ENCODE measurements around the gene DAZAP1. TPM values are rescaled to one million over a fixed set of nuclear protein-coding genes. Genes with fewer than 3 reads are reported as not detected.

The DAZAP1 gene
- total RNA-seq, 1 experiment from 2014 or later, result 246 TPM

- H3K36me3 Mint-ChIP-seq (ENCODE audit: insufficient read depth, unreplicated experiment), result peaks cover 36% of the 10 kb centered on the region
- POLR2A ChIA-PET, result interaction anchor here (0.8 to 0.9 kb wide), 2 partner anchors 17 to 203 kb away, joined by 3 to 4 read pairs; partner anchors contain the start of gene CIRBP
- TF ChIP-seq CTCF (IDR thresholded peaks at IDR 0.05; ENCODE audit: unreplicated experiment), result no peak
- no peak overlapping the region for H3K27ac Mint-ChIP-seq (ENCODE audit: low read depth, unreplicated experiment)
- no peaks in the 10 kb centered on the region for H3K9me3 Mint-ChIP-seq (ENCODE audit: unreplicated experiment)
- no TSS peak for BruUV-seq (replicated peaks)
- DNase-seq (ENCODE audit: unreplicated experiment), result no peak
- peaks cover 4% of the 10 kb centered on the region for H3K4me1 Mint-ChIP-seq (ENCODE audit: insufficient read depth, unreplicated experiment)
- H3K27me3 Mint-ChIP-seq (ENCODE audit: insufficient read depth, unreplicated experiment), result no peaks in the 10 kb centered on the region
- intact Hi-C loops (cut with micrococcal nuclease), result no loop called here
- H3K4me3 Mint-ChIP-seq (ENCODE audit: unreplicated experiment), result no peak overlapping the region
- CTCF ChIA-PET, result interaction anchor here (0.8 kb wide), 1 partner anchor 20 kb away, joined by 3 read pairs; no protein-coding TSS in a partner anchor
Measured at GRCh38 chr19:1472231-1473084, 65.1 kb downstream of the DAZAP1 start.

GRCh38 chr19:1473085-1473851 is 65.9 kb downstream of the DAZAP1 start:
- TF ChIP-seq CTCF (IDR thresholded peaks at IDR 0.05; ENCODE audit: unreplicated experiment), result no peak
- ChIA-PET POLR2A (interaction anchor here (0.5 kb wide), 1 partner anchor 18 kb away, joined by 3 read pairs; the partner anchor contains the start of gene REEP6), CTCF (interaction anchor here (0.6 to 0.8 kb wide), 2 partner anchors 21 to 216 kb away, joined by 3 to 4 read pairs; no protein-coding TSS in a partner anchor)
- no peaks in the 10 kb centered on the region for H3K9me3 Mint-ChIP-seq (ENCODE audit: unreplicated experiment)
- peaks cover 39% of the 10 kb centered on the region for H3K36me3 Mint-ChIP-seq (ENCODE audit: insufficient read depth, unreplicated experiment)
- H3K27me3 Mint-ChIP-seq (ENCODE audit: insufficient read depth, unreplicated experiment), result no peaks in the 10 kb centered on the region
- BruUV-seq (replicated peaks), result no TSS peak
- no peak overlapping the region for H3K27ac Mint-ChIP-seq (ENCODE audit: low read depth, unreplicated experiment)
- peaks cover 4% of the 10 kb centered on the region for H3K4me1 Mint-ChIP-seq (ENCODE audit: insufficient read depth, unreplicated experiment)
- intact Hi-C loops (cut with micrococcal nuclease), result no loop called here
- no peak overlapping the region for H3K4me3 Mint-ChIP-seq (ENCODE audit: unreplicated experiment)
- DNase-seq (ENCODE audit: unreplicated experiment), result no peak

- POLR2A ChIA-PET, result interaction anchor here (0.5 to 1.0 kb wide), 2 partner anchors 17 to 19 kb away, joined by 3 read pairs; partner anchors contain the start of gene REEP6
Measured at GRCh38 chr19:1474011-1474764, 66.8 kb downstream of the DAZAP1 start.

More at GRCh38 chr19:1474011-1474764, 66.8 kb downstream of the DAZAP1 start:
- H3K27ac Mint-ChIP-seq (ENCODE audit: low read depth, unreplicated experiment), result no peak overlapping the region
- intact Hi-C loops (cut with micrococcal nuclease), result no loop called here
- peaks cover 44% of the 10 kb centered on the region for H3K36me3 Mint-ChIP-seq (ENCODE audit: insufficient read depth, unreplicated experiment)
- H3K9me3 Mint-ChIP-seq (ENCODE audit: unreplicated experiment), result no peaks in the 10 kb centered on the region
- CTCF ChIA-PET, result interaction anchor here (0.6 to 1.6 kb wide), 3 partner anchors 8 to 215 kb away, joined by 4 read pairs; no protein-coding TSS in a partner anchor
- TF ChIP-seq CTCF (IDR thresholded peaks at IDR 0.05; ENCODE audit: unreplicated experiment), result no peak
- no peak for DNase-seq (ENCODE audit: unreplicated experiment)
- no peak overlapping the region for H3K4me3 Mint-ChIP-seq (ENCODE audit: unreplicated experiment)
- BruUV-seq (replicated peaks), result no TSS peak
- peaks cover 8% of the 10 kb centered on the region for H3K4me1 Mint-ChIP-seq (ENCODE audit: insufficient read depth, unreplicated experiment)
- H3K27me3 Mint-ChIP-seq (ENCODE audit: insufficient read depth, unreplicated experiment), result no peaks in the 10 kb centered on the region
